PC-9 (cell line): Measurements from ENCODE around the gene TSPAN32.

Experiments
- EZH2 ChIP-seq: fragments of 200-600 bp; sonication (generic); IDR thresholded peaks from 2 replicates; pipeline ENCODE4 v1.8.0; 2017; ENCODE audit warnings: antibody characterized with exemption, low read depth
- TF ChIP-seq, protein P1 (sequence below): fragments of 200-600 bp; sonication (generic); conservative IDR thresholded peaks from 2 replicates; pipeline ENCODE4 v1.6.1; 2017; ENCODE audit warnings: mixed run types, antibody characterized with exemption, mild to moderate bottlenecking, moderate library complexity

DNA sequence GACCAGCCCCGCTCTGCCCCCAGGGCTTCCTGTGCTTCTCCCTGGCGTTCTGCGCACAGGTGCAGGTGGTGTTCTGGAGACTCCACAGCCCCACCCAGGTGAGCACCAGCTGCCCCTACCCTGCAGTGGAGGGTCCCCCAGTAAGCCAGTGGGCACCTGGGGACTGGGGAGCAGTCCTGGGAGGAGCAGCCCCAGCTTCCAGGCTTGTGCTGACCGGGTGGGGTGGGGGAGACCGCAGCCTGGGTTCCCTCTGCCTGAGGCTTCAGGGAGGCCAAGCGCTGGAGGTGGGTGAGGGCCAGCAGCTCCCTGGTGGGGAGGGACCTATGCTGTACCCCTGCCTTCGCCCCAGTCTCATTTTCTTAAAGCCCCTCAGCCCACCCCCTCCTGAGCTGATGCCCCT lies 6.9 kb downstream of the TSPAN32 start:
- TF ChIP-seq, protein P1, sequence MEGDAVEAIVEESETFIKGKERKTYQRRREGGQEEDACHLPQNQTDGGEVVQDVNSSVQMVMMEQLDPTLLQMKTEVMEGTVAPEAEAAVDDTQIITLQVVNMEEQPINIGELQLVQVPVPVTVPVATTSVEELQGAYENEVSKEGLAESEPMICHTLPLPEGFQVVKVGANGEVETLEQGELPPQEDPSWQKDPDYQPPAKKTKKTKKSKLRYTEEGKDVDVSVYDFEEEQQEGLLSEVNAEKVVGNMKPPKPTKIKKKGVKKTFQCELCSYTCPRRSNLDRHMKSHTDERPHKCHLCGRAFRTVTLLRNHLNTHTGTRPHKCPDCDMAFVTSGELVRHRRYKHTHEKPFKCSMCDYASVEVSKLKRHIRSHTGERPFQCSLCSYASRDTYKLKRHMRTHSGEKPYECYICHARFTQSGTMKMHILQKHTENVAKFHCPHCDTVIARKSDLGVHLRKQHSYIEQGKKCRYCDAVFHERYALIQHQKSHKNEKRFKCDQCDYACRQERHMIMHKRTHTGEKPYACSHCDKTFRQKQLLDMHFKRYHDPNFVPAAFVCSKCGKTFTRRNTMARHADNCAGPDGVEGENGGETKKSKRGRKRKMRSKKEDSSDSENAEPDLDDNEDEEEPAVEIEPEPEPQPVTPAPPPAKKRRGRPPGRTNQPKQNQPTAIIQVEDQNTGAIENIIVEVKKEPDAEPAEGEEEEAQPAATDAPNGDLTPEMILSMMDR = no peak
- TF ChIP-seq EZH2 = no peak
